Measurements from ENCODE around the gene PTH1R.

- no peak for TF ChIP-seq CTCF (IDR thresholded peaks at IDR 0.05)
- TF ChIP-seq POLR2AphosphoS5 (IDR thresholded peaks at IDR 0.05), result no peak
- no peak for TF ChIP-seq POLR2A (IDR thresholded peaks at IDR 0.05)
- no peak for TF ChIP-seq EP300 (IDR thresholded peaks at IDR 0.05)
Observed at GRCh38 chr3:46830801-46831200, 46.7 kb upstream of the PTH1R start.

Measured in gastroesophageal sphincter (tissue), 3 donors.